GM19455 (cell line): ENCODE measurements around the gene SLC22A23.

Experiments used
- ATAC-seq: cut with Tn5 transposase; IDR thresholded peaks from one replicate; pipeline ENCODE4 v1.9.1; 2021; ENCODE audit not compliant: unreplicated experiment

The SLC22A23 gene

GRCh38 chr6:3306848-3307247, 150.0 kb downstream of the SLC22A23 start:
- no peak for ATAC-seq

GRCh38 chr6:3305831-3306230, 151.0 kb downstream of the SLC22A23 start:
- ATAC-seq, result no peak

- no peak for ATAC-seq
These were observed 151.7 kb downstream of the SLC22A23 start for GRCh38 chr6:3305216-3305565.

GRCh38 chr6:3304500-3305215, 152.2 kb downstream of the SLC22A23 start:
- no peak for ATAC-seq

GRCh38 chr6:3303795-3304411, 152.9 kb downstream of the SLC22A23 start:
- no peak for ATAC-seq

- no peak for ATAC-seq
These were observed 155.3 kb downstream of the SLC22A23 start for GRCh38 chr6:3301506-3301905.

- no peak for ATAC-seq
These were observed 157.6 kb downstream of the SLC22A23 start for GRCh38 chr6:3299221-3299620.

GRCh38 chr6:3297909-3298308, 158.9 kb downstream of the SLC22A23 start:
- ATAC-seq, result no peak

- ATAC-seq, result no peak
These were observed 159.8 kb downstream of the SLC22A23 start for GRCh38 chr6:3297006-3297405.

GRCh38 chr6:3296537-3296936, 160.3 kb downstream of the SLC22A23 start:
- no peak for ATAC-seq

- no peak for ATAC-seq
These were observed 160.8 kb downstream of the SLC22A23 start for GRCh38 chr6:3296078-3296477.

- ATAC-seq, result no peak
These were observed 161.7 kb downstream of the SLC22A23 start for GRCh38 chr6:3294921-3295871.

- no peak for ATAC-seq
These were observed 162.5 kb downstream of the SLC22A23 start for GRCh38 chr6:3294396-3294795.

GRCh38 chr6:3293271-3294155, 163.3 kb downstream of the SLC22A23 start:
- no peak for ATAC-seq

- ATAC-seq, result no peak
These were observed 164.2 kb downstream of the SLC22A23 start for GRCh38 chr6:3292431-3293197.

- no peak for ATAC-seq
These were observed 164.9 kb downstream of the SLC22A23 start for GRCh38 chr6:3291987-3292386.

- no peak for ATAC-seq
These were observed 165.5 kb downstream of the SLC22A23 start for GRCh38 chr6:3291346-3291745.

GRCh38 chr6:3290931-3291211, 166.0 kb downstream of the SLC22A23 start:
- no peak for ATAC-seq

- no peak for ATAC-seq
These were observed 166.5 kb downstream of the SLC22A23 start for GRCh38 chr6:3290149-3290930.
